ENCODE results near the gene COL18A1.

The COL18A1 gene

GRCh38 chr21:45428534-45428933, 23.6 kb downstream of the COL18A1 start:
- TF ChIP-seq, protein P1, sequence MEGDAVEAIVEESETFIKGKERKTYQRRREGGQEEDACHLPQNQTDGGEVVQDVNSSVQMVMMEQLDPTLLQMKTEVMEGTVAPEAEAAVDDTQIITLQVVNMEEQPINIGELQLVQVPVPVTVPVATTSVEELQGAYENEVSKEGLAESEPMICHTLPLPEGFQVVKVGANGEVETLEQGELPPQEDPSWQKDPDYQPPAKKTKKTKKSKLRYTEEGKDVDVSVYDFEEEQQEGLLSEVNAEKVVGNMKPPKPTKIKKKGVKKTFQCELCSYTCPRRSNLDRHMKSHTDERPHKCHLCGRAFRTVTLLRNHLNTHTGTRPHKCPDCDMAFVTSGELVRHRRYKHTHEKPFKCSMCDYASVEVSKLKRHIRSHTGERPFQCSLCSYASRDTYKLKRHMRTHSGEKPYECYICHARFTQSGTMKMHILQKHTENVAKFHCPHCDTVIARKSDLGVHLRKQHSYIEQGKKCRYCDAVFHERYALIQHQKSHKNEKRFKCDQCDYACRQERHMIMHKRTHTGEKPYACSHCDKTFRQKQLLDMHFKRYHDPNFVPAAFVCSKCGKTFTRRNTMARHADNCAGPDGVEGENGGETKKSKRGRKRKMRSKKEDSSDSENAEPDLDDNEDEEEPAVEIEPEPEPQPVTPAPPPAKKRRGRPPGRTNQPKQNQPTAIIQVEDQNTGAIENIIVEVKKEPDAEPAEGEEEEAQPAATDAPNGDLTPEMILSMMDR (IDR thresholded peaks at IDR 0.05; ENCODE audit: insufficient read depth, missing control alignments): no peak
- FAIRE-seq (no peak), DNase-seq (ENCODE audit: insufficient read length, low spot score) (no peak)

DNA sequence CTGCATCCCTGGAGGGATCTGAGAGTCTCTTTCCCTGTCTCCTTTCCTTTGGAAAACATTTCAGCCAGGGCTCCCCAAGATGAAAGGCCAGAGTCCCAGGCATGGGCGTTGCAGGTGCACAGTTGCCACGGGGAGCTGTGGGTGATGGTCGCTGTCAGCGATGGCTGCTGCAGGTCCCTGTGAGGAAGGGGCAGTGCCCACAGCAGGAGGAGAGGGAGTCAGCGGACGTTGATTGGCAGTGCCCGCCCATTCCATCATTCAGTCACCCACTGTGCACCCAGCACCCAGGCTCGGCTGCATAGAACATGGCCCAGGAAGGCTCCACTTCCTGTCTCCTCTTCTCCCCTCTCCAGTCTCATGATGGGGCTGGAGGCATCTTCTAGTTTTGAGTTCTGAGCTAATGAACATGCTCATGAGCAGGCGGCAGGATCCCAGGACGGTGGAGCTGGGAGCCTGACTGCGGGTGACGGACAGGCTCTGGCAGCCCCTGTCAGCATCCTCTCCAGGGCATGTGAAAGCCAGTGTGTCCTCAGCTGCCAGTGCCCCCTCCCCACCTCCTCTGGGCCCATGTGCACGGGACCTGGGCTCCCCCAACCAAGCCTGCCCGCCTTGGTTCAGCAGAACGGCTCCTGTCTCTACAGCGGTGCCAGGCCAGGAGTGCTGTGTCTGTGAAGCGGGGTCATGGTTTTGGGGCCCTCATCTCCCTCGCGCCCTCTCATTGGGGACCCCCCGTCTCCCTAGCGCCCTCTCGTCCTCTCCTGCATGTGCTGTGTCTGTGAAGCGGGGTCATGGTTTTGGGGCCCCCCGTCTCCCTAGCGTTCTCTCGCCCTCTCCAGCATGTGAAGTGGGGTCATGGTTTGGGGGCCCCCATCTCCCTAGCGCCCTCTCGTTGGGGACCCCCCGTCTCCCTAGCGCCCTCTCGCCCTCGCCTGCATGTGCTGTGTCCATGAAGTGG, 24.5 kb downstream of the COL18A1 start:
- FAIRE-seq (no peak), DNase-seq (ENCODE audit: insufficient read length, low spot score) (no peak)
- TF ChIP-seq, protein P1 (IDR thresholded peaks at IDR 0.05; ENCODE audit: insufficient read depth, missing control alignments): no peak

DNA sequence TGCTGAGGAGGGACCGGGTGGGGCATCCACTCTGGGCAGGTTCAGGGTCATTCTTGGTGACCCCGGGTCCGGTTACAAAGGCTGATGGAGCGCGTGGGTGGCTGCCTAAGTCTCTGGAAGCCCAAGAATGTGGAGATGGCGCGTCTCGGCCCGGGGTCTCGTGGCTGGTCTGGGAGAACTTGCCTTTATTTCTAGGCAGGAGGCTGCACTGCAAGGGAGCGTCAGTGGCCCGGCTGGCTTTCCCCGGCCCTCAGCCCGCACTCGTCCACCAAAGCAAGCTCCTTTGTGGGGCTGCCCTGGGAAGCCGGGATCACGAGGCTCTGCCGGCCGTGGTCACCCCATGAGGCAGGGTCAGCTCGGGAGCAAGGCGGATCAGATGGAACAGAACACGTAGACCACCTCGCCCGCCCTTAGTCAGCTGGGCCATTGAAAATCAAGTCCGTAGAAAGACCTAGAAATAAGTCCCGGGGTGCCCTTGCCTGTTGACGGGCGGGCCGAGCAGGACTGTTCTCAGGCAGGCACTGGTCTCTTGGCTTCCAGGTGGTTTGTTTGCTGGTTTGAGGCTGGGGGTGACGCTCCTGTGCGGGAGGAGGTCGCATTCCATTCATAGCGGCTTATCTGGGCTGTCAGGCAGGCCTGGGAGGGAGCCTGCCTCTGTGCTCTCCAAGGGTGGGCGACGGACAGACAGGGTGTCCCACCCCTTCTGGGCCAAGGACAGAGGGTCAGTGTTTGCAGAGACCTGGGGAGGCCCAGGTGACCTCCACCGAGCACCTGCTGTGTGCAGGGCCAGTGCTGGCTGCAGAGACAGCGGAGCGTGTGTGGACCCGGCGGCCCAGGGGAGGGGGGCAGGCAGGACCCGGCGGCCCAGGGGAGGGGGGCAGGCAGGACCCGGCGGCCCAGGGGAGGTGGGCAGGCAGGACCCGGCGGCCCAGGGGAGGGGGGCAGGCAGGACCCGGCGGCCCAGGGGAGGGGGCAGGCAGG, 25.8 kb downstream of the COL18A1 start:
- TF ChIP-seq, protein P1 (IDR thresholded peaks at IDR 0.05; ENCODE audit: insufficient read depth, missing control alignments): no peak
- FAIRE-seq (no peak), DNase-seq (ENCODE audit: insufficient read length, low spot score) (no peak)

DNA sequence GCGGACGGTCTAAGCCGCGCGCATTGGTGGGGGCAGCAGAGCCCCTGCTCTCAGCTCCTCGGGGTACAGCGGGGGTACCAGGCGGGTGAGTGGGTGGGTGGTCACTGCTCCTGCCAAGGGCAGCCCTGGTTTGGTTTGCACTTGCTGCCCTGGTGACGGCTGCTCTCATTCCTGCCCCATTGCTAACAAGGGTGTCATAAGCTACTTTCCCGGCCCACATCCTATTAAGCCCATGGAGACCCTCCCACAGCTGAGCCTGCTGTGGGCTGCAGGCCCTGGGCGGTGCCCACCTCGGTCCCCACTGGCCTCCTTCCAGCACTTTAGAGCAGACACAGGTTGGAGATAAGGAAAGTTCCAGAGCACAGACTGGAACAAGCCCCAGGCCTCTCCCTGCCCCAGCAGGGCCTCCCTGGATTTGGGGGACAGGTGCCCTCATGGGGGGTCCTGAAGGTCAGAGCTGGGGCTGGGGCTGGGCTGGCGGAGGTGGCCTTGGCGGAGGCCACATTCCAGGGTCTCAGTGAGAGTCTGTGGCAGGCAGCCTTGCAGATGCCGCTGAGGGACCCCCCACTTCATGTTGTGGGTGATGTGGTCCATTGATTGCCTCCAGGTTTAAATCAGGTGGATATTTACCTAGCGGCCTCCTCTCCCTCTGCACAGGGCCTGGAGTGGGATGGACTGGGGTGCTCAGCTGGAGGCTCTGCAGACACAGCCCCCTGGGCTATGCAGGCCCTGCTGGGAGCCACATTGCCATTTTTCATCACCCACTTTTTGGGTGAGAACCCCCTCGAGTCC, 27.0 kb downstream of the COL18A1 start:
- DNase-seq (ENCODE audit: insufficient read length, low spot score) (no peak), FAIRE-seq (no peak)
- TF ChIP-seq, protein P1 (IDR thresholded peaks at IDR 0.05; ENCODE audit: insufficient read depth, missing control alignments): no peak

GRCh38 chr21:45432575-45433255, 27.8 kb downstream of the COL18A1 start:
- FAIRE-seq: no peak
- TF ChIP-seq, protein P1 (IDR thresholded peaks at IDR 0.05; ENCODE audit: insufficient read depth, missing control alignments): no peak

DNA sequence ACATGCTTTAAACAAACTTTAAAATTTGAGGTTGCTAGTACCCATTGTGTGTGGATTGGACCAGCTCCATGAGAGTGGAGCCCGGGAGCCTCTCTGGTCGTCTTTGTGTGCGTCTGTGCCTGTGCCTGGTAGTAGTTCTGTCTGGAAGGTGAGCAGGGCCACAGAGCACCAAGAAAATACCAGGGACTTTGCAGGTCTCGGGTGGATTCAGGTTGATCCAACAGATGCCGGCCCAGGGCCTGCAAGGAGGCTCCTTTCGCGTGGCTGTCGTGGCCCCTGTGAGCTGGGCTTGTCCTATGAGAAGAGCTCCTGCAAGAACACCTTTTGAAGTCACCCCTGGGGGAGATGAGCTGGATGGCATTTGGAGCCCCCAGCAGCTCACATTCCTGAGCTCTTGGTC, 28.3 kb downstream of the COL18A1 start:
- FAIRE-seq (no peak), DNase-seq (ENCODE audit: insufficient read length, low spot score) (no peak)
- TF ChIP-seq, protein P1 (IDR thresholded peaks at IDR 0.05; ENCODE audit: insufficient read depth, missing control alignments): no peak

More at GRCh38 chr21:45432575-45433255, 27.8 kb downstream of the COL18A1 start:
- DNase-seq (ENCODE audit: insufficient read length, low spot score): no peak

Data from D721Med (cell line).